Activated CD4-positive, alpha-beta T cell treated with anti-CD3 and anti-CD28 coated beads, Interleukin-2, amount 10 ng/mL, durations not matched to agents 24 days and 14 days (primary cell): ENCODE results near the gene OR5B2. TPM values are rescaled to one million over a fixed set of nuclear protein-coding genes. Genes with fewer than 3 reads are reported as not detected.

Source experiments
- DNase-seq: peaks from one replicate; pipeline ENCODE4 v3.0.0; 2022
- H3K27ac Mint-ChIP-seq: one replicate; pipeline ENCODE4 v1.8.0; 2022; ENCODE audit warnings: mild to moderate bottlenecking, mixed read lengths
- H3K27me3 Mint-ChIP-seq: one replicate; pipeline ENCODE4 v1.8.0; 2022; ENCODE audit warnings: mixed read lengths
- H3K36me3 Mint-ChIP-seq: one replicate; pipeline ENCODE4 v1.8.0; 2022; ENCODE audit warnings: low read depth, mild to moderate bottlenecking, mixed read lengths
- H3K4me1 Mint-ChIP-seq: one replicate; pipeline ENCODE4 v1.8.0; 2021; ENCODE audit warnings: mixed read lengths
- H3K4me3 Mint-ChIP-seq: one replicate; pipeline ENCODE4 v1.8.0; 2022; ENCODE audit warnings: mild to moderate bottlenecking, moderate library complexity, mixed read lengths
- H3K9me3 Mint-ChIP-seq: one replicate; pipeline ENCODE4 v1.8.0; 2021; ENCODE audit warnings: mixed read lengths
- intact Hi-C: fragments of 100-400 bp; cut with micrococcal nuclease; formaldehyde crosslinking; loops from one replicate; pipeline ENCODE4 v1.15.1; 2023
- total RNA-seq: library from RNA; stranded (reverse); gene quantifications from 2 replicates; pipeline ENCODE4 v1.2.3, GENCODE V29; 2022

OR5B2 gene
- total RNA-seq, 1 donor from 2014 or later, result not detected

GRCh38 chr11:58394195-58394594 is 33.7 kb downstream of the OR5B2 start:
- Mint-ChIP-seq H3K27ac (no peak overlapping the region), H3K27me3 (no peaks in the 10 kb centered on the region), H3K4me1 (no peaks in the 10 kb centered on the region), H3K36me3 (no peaks in the 10 kb centered on the region), H3K4me3 (no peak overlapping the region), H3K9me3 (peaks cover 9% of the 10 kb centered on the region)
- intact Hi-C loops, result no loop called here
- no peak for DNase-seq

DNA sequence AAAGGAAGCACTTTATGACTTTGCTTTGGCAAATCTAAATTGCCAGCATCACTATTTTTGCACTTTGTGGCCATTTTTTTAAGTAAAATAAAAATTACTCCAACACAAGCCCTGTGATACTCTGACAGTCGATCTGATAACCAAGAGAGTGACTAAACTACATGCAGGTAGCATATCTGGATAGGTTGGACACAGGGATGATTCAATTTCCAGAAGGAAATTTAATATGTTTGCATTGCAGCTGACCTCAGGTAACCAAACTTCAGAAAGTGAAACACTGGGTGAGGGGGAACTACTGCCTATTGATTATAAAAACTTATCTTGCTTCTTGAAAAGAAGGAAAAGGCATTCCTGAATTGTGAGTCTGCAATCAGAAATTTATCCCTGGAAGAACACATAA is 35.2 kb downstream of the OR5B2 start:
- Mint-ChIP-seq H3K27me3 (no peaks in the 10 kb centered on the region), H3K27ac (no peak overlapping the region), H3K4me3 (no peak overlapping the region), H3K4me1 (no peaks in the 10 kb centered on the region), H3K9me3 (peaks cover 9% of the 10 kb centered on the region), H3K36me3 (no peaks in the 10 kb centered on the region)
- no peak for DNase-seq
- intact Hi-C loops, result loop anchor here (1.0 kb wide), 1 partner anchor 132 kb away; no protein-coding TSS in a partner anchor

GRCh38 chr11:58391879-58392278 is 36.0 kb downstream of the OR5B2 start:
- Mint-ChIP-seq H3K27ac (no peak overlapping the region), H3K4me3 (no peak overlapping the region), H3K4me1 (no peaks in the 10 kb centered on the region), H3K36me3 (no peaks in the 10 kb centered on the region), H3K9me3 (peaks cover 9% of the 10 kb centered on the region), H3K27me3 (no peaks in the 10 kb centered on the region)
- no peak for DNase-seq
- intact Hi-C loops, result loop anchor here (1.0 kb wide), 1 partner anchor 132 kb away; no protein-coding TSS in a partner anchor

DNA sequence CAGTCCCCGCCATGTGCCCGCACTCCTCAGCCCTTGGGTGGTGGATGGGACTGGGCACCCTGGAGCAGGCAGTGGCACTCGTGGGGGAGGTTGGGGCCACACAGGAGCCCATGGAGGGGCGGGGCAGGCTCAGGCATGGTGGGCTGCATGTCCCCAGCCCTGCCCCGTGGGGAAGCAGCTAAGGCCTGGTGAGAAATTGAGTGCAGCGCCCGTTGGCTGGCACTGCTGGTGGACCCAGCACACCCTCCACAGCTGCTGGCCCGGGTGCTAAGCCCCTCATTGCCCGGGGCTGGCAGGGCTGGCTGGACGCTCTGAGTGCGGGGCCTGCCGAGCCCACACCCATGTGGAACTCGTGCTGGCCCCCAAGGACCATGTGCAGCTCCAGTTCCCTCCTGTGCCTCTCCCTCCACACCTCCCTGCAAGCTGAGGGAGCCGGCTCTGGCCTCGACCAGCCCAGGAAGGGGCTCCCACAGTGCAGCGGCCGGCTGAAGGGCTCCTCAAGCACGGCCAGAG is 37.3 kb downstream of the OR5B2 start:
- intact Hi-C loops, result no loop called here
- H3K4me1 Mint-ChIP-seq, result no peaks in the 10 kb centered on the region
- no peak overlapping the region for H3K4me3 Mint-ChIP-seq
- H3K27ac Mint-ChIP-seq, result no peak overlapping the region
- H3K27me3 Mint-ChIP-seq, result no peaks in the 10 kb centered on the region
- H3K36me3 Mint-ChIP-seq, result no peaks in the 10 kb centered on the region
- H3K9me3 Mint-ChIP-seq, result peaks cover 8% of the 10 kb centered on the region
- DNase-seq, result no peak

Other genes starting within 250 kb of the OR5B2 start
- gene OR9Q2, start 239.1 kb downstream of the OR5B2 start, total RNA-seq, result not detected in 2 replicates
- gene OR1S2, start 224.0 kb downstream of the OR5B2 start, total RNA-seq, result not detected in 2 replicates
- gene OR1S1, start 215.4 kb downstream of the OR5B2 start, total RNA-seq, result not detected in 2 replicates
- gene OR10Q1, start 199.2 kb downstream of the OR5B2 start, total RNA-seq, result not detected in 2 replicates
- not detected in 2 replicates for gene OR10W1, start 159.9 kb downstream of the OR5B2 start, total RNA-seq
- not detected in 2 replicates for gene OR5B17, start 69.1 kb downstream of the OR5B2 start, total RNA-seq
- not detected in 2 replicates for gene OR5B3, start 21.2 kb downstream of the OR5B2 start, total RNA-seq
- not detected in 2 replicates for gene OR5B12, start 14.1 kb upstream of the OR5B2 start, total RNA-seq
- not detected in 2 replicates for gene OR5B21, start 80.0 kb upstream of the OR5B2 start, total RNA-seq
- gene LPXN, start 147.7 kb upstream of the OR5B2 start, total RNA-seq, result 86.3 and 86.7 TPM in 2 replicates
- 57.4 and 58.3 TPM in 2 replicates for gene ZFP91, start 150.9 kb upstream of the OR5B2 start, total RNA-seq
- 3.4 and 3.9 TPM in 2 replicates for gene CNTF, start 194.5 kb upstream of the OR5B2 start, total RNA-seq